GM13977 (cell line): ENCODE results near the gene DGCR8.
A peak's percentile ranks its signal among the peaks of the same experiment; 100 is the strongest.

ENCODE experiments used
- DNase-seq: peaks from one replicate; pipeline ENCODE4 v3.0.0; 2012; ENCODE audit warnings: low spot score
- in situ Hi-C: fragments of 300-500 bp; cut with MboI; formaldehyde crosslinking; loops from one replicate; pipeline ENCODE4 v1.12.0; 2022; ENCODE audit warnings: low sequenced_read_pairs, low pct_unique_long_range_greater_than_20kb, mixed read lengths, inconsistent platforms; ENCODE audit not compliant: unreplicated experiment
- TF ChIP-seq, protein P1 (sequence below): IDR thresholded peaks from 2 replicates; pipeline ENCODE4 v1.5.1; 2012; ENCODE audit warnings: mild to moderate bottlenecking, control low read depth; ENCODE audit not compliant: insufficient read depth; ENCODE audit errors: extremely low read depth, missing control alignments

DGCR8 gene

DNA sequence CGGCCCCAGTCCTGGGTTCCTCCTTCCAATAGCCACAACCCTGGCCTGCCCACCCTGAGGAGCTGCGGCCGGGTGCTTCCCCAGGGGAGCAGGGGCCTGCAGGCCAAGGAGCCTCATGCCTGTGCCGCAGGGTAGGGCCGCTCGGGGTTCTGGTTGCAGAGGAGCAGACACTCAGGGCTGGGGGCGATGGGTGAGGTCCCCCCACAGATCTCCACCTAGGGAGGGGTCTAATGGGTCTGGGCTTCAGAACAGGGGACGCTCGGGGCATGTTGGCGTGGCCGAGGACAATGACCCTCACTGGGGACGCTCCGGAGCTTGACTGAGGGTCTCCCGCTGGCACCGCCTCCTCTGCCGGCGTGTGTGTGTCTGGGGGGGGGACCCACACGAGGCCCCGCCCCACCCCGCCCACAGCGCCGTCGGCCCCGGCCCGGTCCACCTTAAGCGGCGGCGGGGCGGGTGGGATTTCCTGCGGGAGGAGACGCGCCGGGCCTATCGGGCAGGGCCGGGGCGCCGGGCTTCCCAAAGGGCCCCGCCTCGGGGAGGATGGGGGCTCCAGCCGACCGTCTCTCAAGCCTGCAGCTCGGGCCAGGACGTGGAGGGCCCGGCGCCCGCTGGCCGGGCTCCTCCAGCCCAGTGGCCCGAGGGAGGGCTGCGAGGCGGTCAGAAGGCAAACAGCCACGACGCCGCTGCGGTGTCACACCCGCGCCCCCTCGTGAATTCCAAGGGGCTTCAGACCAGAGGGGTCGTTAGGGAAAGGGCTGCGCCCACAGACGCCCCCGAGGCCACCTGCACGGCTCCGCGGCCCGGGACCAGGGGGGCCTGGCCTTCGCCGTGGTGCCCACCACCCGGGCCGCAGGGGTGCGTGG lies 50.9 kb downstream of the DGCR8 start:
- peak; percentile 92 for DNase-seq
- TF ChIP-seq, protein P1, sequence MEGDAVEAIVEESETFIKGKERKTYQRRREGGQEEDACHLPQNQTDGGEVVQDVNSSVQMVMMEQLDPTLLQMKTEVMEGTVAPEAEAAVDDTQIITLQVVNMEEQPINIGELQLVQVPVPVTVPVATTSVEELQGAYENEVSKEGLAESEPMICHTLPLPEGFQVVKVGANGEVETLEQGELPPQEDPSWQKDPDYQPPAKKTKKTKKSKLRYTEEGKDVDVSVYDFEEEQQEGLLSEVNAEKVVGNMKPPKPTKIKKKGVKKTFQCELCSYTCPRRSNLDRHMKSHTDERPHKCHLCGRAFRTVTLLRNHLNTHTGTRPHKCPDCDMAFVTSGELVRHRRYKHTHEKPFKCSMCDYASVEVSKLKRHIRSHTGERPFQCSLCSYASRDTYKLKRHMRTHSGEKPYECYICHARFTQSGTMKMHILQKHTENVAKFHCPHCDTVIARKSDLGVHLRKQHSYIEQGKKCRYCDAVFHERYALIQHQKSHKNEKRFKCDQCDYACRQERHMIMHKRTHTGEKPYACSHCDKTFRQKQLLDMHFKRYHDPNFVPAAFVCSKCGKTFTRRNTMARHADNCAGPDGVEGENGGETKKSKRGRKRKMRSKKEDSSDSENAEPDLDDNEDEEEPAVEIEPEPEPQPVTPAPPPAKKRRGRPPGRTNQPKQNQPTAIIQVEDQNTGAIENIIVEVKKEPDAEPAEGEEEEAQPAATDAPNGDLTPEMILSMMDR = no peak
- in situ Hi-C loops = no loop called here

DNA sequence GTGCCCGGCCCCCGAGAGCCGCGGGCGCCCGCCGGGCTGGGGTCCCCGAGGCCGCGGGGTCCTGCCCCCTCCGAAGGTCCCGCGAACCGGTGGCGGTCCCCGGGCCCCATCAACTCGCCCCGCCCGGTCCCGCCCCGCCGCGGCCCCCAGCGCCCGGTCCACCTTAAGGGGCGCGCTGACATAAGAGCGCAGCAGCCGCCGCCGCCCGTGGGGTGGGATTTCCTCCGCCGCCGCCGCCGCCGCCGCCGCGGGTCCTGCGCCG lies 51.5 kb downstream of the DGCR8 start, which contains the start of gene ZDHHC8:
Gene ZDHHC8 (plus strand): TSS at position 208 of the 262 bp plus-strand sequence. CDS start 144 bp downstream, outside the sequence.
- DNase-seq = peak; percentile 85
- in situ Hi-C loops = no loop called here
- TF ChIP-seq, protein P1 = no peak

DNA sequence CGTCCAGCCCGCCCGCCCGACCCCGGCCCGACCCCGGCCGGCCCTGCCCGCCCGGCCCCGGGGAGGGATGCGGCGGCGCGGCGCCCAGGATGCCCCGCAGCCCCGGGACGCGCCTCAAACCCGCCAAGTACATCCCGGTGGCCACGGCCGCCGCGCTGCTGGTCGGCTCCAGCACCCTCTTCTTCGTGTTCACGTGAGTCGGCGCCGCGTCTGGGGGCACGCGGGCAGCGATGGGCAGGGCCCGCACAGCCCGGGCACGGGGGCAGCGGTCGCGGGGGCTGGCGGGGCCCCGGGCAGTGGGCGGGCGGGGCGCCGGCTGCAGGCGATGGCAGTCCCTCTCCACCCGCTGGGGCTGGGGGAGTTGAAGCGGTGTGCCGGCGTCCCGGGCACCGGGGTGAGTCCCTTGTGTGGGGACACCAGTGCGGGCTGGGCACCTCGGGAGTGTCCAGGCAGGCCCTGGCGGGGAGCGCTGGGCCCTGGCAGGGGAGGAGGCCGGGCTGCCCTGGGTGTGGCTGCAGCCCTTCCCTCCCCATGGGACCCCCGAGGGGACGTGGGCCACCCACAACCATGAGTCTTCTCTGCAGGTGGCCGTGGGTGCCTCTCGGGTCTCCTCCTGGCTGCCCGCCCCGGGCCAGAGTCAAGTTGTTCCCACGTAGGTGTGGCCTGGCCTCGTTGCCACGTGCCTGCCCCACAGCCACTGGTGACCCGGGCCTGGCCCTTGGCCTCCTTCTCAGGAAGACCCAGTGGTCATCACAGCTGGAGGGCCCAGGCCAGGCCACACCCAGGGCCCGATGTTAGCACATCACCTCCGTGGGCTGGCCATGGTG lies 52.0 kb downstream of the DGCR8 start:
- no peak for DNase-seq
- TF ChIP-seq, protein P1 = no peak
- in situ Hi-C loops = no loop called here

DNA sequence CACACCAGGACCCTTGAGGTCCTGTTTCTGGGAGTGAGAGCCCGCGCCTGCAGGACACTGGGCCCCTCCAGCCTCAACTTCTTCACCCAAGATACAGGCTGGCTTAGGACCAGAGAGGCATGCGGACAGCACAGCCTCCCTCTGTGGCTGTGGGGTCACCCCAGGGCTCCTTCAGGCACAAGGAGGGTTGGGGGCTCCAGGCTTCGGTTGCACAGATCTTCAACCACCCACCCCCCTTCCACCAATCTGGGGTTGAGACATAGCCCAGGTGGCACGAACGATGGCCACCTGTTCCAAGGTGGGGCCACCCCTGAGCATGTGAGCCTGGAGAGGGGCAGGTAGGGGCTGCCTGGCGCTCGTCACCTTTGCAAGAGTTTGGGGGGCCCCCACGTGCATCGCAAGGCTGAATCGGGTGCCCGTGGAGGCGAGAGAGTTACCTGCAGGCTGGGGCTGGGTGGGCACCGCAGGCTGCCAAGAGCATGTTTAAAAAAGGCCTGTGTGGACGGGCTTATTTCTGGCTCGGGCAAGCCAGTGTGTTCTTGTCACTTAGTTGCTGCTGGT lies 52.7 kb downstream of the DGCR8 start:
- no peak for DNase-seq
- in situ Hi-C loops = no loop called here
- TF ChIP-seq, protein P1 = no peak

DNA sequence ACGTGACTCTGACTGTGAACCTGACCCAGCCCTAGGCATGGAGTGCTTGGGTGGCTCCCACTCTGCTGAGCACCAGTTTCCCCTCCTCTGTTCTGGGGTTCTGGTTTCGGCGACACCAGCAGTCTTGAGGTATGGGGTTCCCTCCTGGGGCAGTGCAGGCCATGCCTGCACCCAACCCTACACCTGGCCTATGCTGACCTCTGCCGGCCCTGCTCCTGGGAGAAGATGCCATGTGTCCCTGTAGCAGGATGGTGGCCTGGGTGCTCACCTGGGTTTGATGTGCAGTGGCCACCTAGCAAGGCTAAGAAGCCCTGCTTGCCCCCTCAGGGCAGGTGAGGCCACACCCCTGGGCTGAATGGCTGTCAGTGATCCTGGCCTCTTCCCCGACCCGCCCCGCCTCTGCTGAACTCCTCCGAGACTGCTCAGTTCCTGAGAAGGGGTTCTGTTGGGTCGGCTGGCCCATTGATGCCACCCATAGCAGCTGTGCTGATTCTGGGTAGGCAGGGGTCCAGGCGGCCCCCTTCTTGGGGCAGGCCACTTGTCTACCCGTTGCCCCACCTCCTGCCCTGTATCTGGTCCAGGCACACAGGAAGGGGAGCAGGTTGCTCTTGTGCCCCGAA lies 54.0 kb downstream of the DGCR8 start:
- in situ Hi-C loops = no loop called here
- TF ChIP-seq, protein P1 = no peak
- DNase-seq = no peak

DNA sequence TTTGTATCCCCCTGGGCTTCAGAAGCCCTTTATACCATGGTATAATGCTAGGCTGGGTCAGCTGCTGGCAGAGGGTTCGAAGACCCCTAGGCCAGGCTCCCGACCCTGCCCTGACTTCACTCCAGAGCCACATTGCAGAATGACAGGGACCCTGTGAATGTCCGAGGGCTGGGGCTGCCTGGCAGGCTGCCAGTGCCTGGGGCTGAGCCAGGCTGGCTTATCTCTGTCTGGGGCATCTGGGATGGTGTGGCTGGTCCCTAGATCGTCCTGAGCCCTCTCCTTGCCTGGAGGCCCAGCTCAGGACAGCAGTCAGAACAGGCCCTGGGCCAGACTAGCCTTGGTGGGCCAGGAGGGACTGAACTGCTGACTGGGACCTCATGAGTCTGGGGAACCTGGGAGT lies 55.2 kb downstream of the DGCR8 start:
- DNase-seq = no peak
- TF ChIP-seq, protein P1 = no peak
- in situ Hi-C loops = no loop called here
